GM12865 (cell line): ENCODE results near the gene SPTLC3.

Experiments
- DNase-seq: peaks from one replicate; pipeline ENCODE4 v3.0.0; 2010; ENCODE audit warnings: low read depth
- H3K4me3 ChIP-seq: 2 replicates; pipeline ENCODE4 v1.5.1; 2011; ENCODE audit warnings: mild to moderate bottlenecking, low read depth, low read length, control low read depth
- CTCF ChIP-seq: IDR thresholded peaks from 2 replicates; pipeline ENCODE4 v1.5.1; 2011; ENCODE audit warnings: low read length, control low read depth, low read depth, inconsistent platforms; ENCODE audit not compliant: insufficient read depth; ENCODE audit errors: missing control alignments

Gene SPTLC3

GRCh38 chr20:13205848-13206434, 197.2 kb downstream of the SPTLC3 start:
- H3K4me3 ChIP-seq = no peak overlapping the region
- DNase-seq = no peak
- TF ChIP-seq CTCF = no peak

- TF ChIP-seq CTCF = no peak
- no peak overlapping the region for H3K4me3 ChIP-seq
- no peak for DNase-seq
These were observed 198.2 kb downstream of the SPTLC3 start for GRCh38 chr20:13207016-13207415.

GRCh38 chr20:13211956-13212618, 203.3 kb downstream of the SPTLC3 start:
- DNase-seq = no peak
- TF ChIP-seq CTCF = no peak
- no peak overlapping the region for H3K4me3 ChIP-seq

- no peak for TF ChIP-seq CTCF
- DNase-seq = peak; percentile 40
- no peak overlapping the region for H3K4me3 ChIP-seq
These were observed 204.0 kb downstream of the SPTLC3 start for GRCh38 chr20:13212750-13213149.

- DNase-seq = no peak
These were observed 204.6 kb downstream of the SPTLC3 start for GRCh38 chr20:13213335-13213734.

GRCh38 chr20:13216533-13216932, 207.8 kb downstream of the SPTLC3 start:
- H3K4me3 ChIP-seq = no peak overlapping the region
- no peak for TF ChIP-seq CTCF
- no peak for DNase-seq

More at GRCh38 chr20:13213335-13213734, 204.6 kb downstream of the SPTLC3 start:
- TF ChIP-seq CTCF = no peak
- no peak overlapping the region for H3K4me3 ChIP-seq
